Left kidney (tissue), 2 donors: Measurements from ENCODE around the gene KRTAP19-8. TPM values are rescaled to one million over a fixed set of nuclear protein-coding genes. Genes with fewer than 3 reads are reported as not detected.

Experiments
- DNase-seq: peaks from one replicate; pipeline ENCODE4 v3.0.0-alpha.2; 2013
- polyA plus RNA-seq: library from polyadenylated mRNA; unstranded; fragments of 120-200 nt; gene quantifications from one replicate; pipeline ENCODE4 v1.2.1, GENCODE V29; 2013; ENCODE audit not compliant: insufficient read length

The KRTAP19-8 gene
- polyA plus RNA-seq, 1 donor: not detected

- no peak for DNase-seq
These were observed 25.9 kb downstream of the KRTAP19-8 start for GRCh38 chr21:31012133-31013089.

DNA sequence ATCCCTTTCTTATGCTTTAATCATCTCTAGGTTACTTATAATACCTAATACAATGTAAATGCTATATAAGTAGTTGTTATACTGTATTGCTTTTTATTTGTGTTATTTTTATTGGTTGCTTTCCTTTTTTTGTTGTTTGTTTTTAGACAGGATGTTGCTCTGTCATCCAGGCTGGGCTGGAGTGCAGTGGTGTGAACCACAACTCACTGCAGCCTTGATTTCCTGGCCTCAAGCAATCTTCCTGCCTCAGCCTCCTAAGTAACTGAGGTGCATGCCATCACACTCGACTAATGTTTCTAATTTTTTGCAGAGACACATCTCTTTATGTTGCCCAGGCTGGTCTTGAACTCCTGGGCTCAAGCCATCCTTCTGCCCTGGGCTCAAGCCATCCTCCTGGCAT lies 26.9 kb downstream of the KRTAP19-8 start:
- DNase-seq: no peak

DNA sequence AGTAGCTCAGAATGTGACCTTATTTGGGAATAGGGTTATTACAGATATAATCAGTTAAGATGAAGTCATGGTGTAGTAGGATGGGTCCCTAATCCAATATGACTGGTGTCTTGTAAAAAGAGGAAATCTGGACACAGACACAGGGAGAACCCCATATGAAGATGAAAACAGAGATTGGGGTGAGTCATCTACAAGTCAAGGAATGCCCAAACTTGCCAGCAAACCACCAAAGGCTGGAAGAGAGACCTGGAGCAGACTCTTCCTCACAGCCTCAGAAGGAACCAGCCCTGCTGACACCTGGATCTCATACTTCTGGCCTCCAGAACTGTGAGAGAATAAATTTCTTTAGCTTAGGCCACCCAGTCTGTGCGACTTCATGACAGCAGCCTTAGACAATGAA lies 29.9 kb downstream of the KRTAP19-8 start:
- no peak for DNase-seq

GRCh38 chr21:31005019-31005418 lies 33.3 kb downstream of the KRTAP19-8 start:
- no peak for DNase-seq

DNA sequence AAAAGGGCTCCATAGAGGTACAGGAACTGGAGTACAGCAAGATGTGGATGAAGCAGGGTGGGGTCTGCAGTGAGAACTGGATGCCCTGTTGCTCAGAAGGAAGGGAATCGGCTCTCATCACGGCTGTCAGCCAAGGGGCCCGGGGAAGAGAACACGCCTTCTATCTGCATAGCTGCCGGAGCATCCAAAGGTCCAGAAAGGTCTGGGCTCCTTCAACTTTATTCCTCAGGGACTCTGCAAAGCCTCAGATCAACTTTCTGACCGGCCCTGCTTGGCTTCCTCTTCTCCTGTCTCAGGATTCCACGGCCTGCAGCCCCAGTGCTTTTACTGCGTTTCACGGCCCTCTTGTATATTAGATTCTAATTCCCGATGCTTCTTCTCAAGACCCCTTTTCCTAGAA lies 34.8 kb downstream of the KRTAP19-8 start:
- no peak for DNase-seq

GRCh38 chr21:30997541-30997940 lies 40.7 kb downstream of the KRTAP19-8 start:
- no peak for DNase-seq

DNA sequence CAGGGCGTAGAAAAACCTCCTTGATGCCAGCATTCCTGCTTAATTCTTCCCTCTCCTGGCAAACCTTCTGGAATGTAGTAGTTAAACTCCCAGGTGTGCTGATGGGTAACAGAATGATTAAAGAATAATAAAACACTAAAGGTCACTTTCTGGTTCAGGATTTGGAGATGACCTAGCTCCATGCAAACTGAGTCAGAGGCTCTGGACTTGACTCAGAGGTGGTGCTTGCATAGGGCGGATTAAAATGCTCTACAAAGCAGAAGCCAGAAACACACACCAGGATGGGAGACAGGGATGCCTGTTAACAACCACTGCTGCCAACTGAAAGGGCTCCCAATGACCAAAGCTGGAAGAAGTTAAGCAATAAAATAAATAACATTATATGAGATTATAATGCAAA lies 41.5 kb downstream of the KRTAP19-8 start:
- no peak for DNase-seq

GRCh38 chr21:30994932-30995331 lies 43.3 kb downstream of the KRTAP19-8 start:
- no peak for DNase-seq

GRCh38 chr21:30990514-30991262 lies 47.6 kb downstream of the KRTAP19-8 start:
- DNase-seq: no peak

GRCh38 chr21:30988706-30989105 lies 49.6 kb downstream of the KRTAP19-8 start:
- no peak for DNase-seq

Other genes starting within 250 kb of the KRTAP19-8 start
- not detected for gene KRTAP8-1, start 225.2 kb downstream of the KRTAP19-8 start, polyA plus RNA-seq
- not detected for gene KRTAP7-1, start 208.7 kb downstream of the KRTAP19-8 start, polyA plus RNA-seq
- not detected for gene KRTAP11-1, start 156.9 kb downstream of the KRTAP19-8 start, polyA plus RNA-seq